Astrocyte (in vitro differentiated cells and primary cell): Measurements from ENCODE around the gene UBQLN4. TPM values are rescaled to one million over a fixed set of nuclear protein-coding genes. Genes with fewer than 3 reads are reported as not detected.
A peak's percentile ranks its signal among the peaks of the same experiment; 100 is the strongest.

ENCODE experiments used
- DNase-seq: peaks from one replicate; pipeline ENCODE4 v3.0.0-alpha.2; 2010; ENCODE audit warnings: low read depth
- FAIRE-seq: peaks from 2 replicates; lab custom pipeline; 2011; peaks lifted over from hg19 to GRCh38; lab: Jason Lieb, UNC
- H2AFZ ChIP-seq: 2 replicates; pipeline ENCODE4 v1.6.0; 2012; ENCODE audit warnings: low read depth, low read length, inconsistent platforms
- H3K27ac ChIP-seq: 2 replicates; pipeline ENCODE4 v1.5.1; 2011; ENCODE audit warnings: low read depth, low read length, inconsistent platforms
- H3K27me3 ChIP-seq: 2 replicates; pipeline ENCODE4 v1.6.0; 2011; ENCODE audit warnings: low read length, inconsistent platforms; ENCODE audit not compliant: insufficient read depth
- H3K36me3 ChIP-seq: 2 replicates; pipeline ENCODE4 v1.5.1; 2011; ENCODE audit warnings: low read length, inconsistent platforms; ENCODE audit not compliant: insufficient read depth
- H3K4me1 ChIP-seq: 2 replicates; pipeline ENCODE4 v1.5.1; 2011; ENCODE audit warnings: low read length, inconsistent platforms; ENCODE audit not compliant: insufficient read depth
- H3K4me2 ChIP-seq: 2 replicates; pipeline ENCODE4 v1.6.0; 2012; ENCODE audit warnings: low read length, inconsistent platforms
- H3K4me3 ChIP-seq: 2 replicates; pipeline ENCODE4 v1.5.1; 2011; ENCODE audit warnings: low read depth, mild to moderate bottlenecking, low read length, inconsistent platforms; ENCODE audit not compliant: insufficient read depth
- H3K79me2 ChIP-seq: 2 replicates; pipeline ENCODE4 v1.6.0; 2012; ENCODE audit warnings: mild to moderate bottlenecking, low read length, inconsistent platforms; ENCODE audit not compliant: insufficient read depth
- H3K9ac ChIP-seq: 2 replicates; pipeline ENCODE4 v1.6.0; 2012; ENCODE audit warnings: mild to moderate bottlenecking, low read length, inconsistent platforms
- H3K9me3 ChIP-seq: 2 replicates; pipeline ENCODE4 v1.5.1; 2012; ENCODE audit warnings: low read depth, mild to moderate bottlenecking, low read length, inconsistent platforms; ENCODE audit not compliant: insufficient read depth
- H4K20me1 ChIP-seq: 2 replicates; pipeline ENCODE4 v1.6.0; 2012; ENCODE audit warnings: low read length, inconsistent platforms; ENCODE audit not compliant: insufficient read depth
- H3K27ac Mint-ChIP-seq: one replicate; pipeline ENCODE4 v1.8.0; 2021; ENCODE audit warnings: mild to moderate bottlenecking, mixed read lengths; ENCODE audit not compliant: unreplicated experiment
- H3K27me3 Mint-ChIP-seq: one replicate; pipeline ENCODE4 v1.8.0; 2021; ENCODE audit warnings: low read depth, mixed read lengths; ENCODE audit not compliant: unreplicated experiment
- H3K36me3 Mint-ChIP-seq: one replicate; pipeline ENCODE4 v1.8.0; 2021; ENCODE audit warnings: low read depth, mixed read lengths; ENCODE audit not compliant: unreplicated experiment
- H3K4me1 Mint-ChIP-seq: one replicate; pipeline ENCODE4 v1.8.0; 2021; ENCODE audit warnings: low read depth, mixed read lengths; ENCODE audit not compliant: unreplicated experiment
- H3K4me3 Mint-ChIP-seq: one replicate; pipeline ENCODE4 v1.8.0; 2021; ENCODE audit warnings: mild to moderate bottlenecking, moderate library complexity, mixed read lengths; ENCODE audit not compliant: unreplicated experiment
- H3K9me3 Mint-ChIP-seq: one replicate; pipeline ENCODE4 v1.8.0; 2021; ENCODE audit warnings: mild to moderate bottlenecking, mixed read lengths; ENCODE audit not compliant: unreplicated experiment
- EZH2 ChIP-seq: IDR thresholded peaks from 2 replicates; pipeline ENCODE4 v1.6.1; 2012; ENCODE audit warnings: mild to moderate bottlenecking, low read length, inconsistent platforms; ENCODE audit not compliant: insufficient read depth
- total RNA-seq: library from RNA; stranded (reverse); gene quantifications from 2 replicates; pipeline ENCODE4 v1.2.1, GENCODE V29; 2021
- TF ChIP-seq, protein P1 (sequence below): IDR thresholded peaks from 2 replicates; pipeline ENCODE4 v1.5.1; 2011; ENCODE audit warnings: low read depth, mild to moderate bottlenecking, inconsistent platforms, low read length, moderate library complexity; ENCODE audit not compliant: insufficient read depth

Gene UBQLN4
- total RNA-seq, 1 donor from 2014 or later: 40.0 TPM

DNA sequence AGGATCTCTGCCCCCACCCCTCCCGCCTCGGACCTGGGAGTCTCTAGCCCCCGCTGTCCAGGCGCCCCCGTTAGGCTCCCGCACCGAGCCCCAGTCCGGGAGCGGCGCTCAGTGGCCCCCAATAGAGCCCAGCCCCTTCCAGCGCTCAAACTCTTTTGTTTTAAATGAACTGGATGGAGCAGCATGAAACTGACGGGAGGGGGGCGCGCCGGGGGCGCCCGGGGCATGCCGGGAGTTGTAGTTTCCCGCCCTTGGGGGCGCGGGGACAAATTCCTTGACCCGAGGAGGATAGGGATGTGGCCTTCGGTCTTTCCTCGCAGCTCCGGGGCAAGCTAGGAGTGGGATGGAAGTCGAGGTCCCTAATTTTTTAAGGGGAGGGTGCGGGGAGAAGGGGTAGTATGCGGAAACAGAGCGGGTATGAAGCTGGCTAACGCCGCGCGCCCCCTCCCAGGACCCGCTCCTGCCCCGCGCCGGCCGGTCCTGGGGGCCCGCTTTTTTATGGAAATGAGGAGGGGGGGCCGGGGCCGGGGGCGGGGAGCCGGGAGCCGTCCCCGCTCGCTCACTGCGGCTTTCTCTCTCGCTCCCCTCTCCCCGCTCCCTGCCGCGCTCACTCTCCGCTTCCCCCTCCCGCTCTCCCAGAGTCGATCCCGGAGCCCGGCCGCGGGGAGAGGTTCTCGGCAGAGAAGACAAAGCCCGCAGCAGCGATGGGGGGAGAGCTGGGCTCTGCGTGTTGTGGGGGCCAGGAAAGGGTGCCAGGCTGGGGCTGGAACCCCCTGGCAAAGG, 28.9 kb upstream of the UBQLN4 start, which contains the start of gene MEX3A:
MEX3A (minus strand) TSS at position 157 of the 783 bp plus-strand sequence. CDS start 467 bp downstream, outside the sequence.
- Mint-ChIP-seq H3K4me3 (peak within 1 kb of the TSS; percentile 97), H3K9me3 (no peaks in the 10 kb centered on the region), H3K4me1 (peaks cover 49% of the 10 kb centered on the region), H3K27ac (peak within 1 kb of the TSS; percentile 83), H3K36me3 (peaks cover 13% of the 10 kb centered on the region), H3K27me3 (no peaks in the 10 kb centered on the region)
- Histone ChIP-seq H3K79me2 (peaks cover 74% of the 10 kb centered on the region), H2AFZ (peak within 1 kb of the TSS; percentile 81), H3K36me3 (peaks cover 2% of the 10 kb centered on the region), H3K4me1 (peaks cover 33% of the 10 kb centered on the region), H3K27me3 (no peaks in the 10 kb centered on the region), H3K4me2 (peak within 1 kb of the TSS; percentile 94), H3K27ac (peak within 1 kb of the TSS; percentile 61), H4K20me1 (peaks cover 65% of the 10 kb centered on the region), H3K9me3 (no peaks in the 10 kb centered on the region), H3K9ac (peak within 1 kb of the TSS; percentile 94), H3K4me3 (peak within 1 kb of the TSS; percentile 91)
- TF ChIP-seq, protein P1, sequence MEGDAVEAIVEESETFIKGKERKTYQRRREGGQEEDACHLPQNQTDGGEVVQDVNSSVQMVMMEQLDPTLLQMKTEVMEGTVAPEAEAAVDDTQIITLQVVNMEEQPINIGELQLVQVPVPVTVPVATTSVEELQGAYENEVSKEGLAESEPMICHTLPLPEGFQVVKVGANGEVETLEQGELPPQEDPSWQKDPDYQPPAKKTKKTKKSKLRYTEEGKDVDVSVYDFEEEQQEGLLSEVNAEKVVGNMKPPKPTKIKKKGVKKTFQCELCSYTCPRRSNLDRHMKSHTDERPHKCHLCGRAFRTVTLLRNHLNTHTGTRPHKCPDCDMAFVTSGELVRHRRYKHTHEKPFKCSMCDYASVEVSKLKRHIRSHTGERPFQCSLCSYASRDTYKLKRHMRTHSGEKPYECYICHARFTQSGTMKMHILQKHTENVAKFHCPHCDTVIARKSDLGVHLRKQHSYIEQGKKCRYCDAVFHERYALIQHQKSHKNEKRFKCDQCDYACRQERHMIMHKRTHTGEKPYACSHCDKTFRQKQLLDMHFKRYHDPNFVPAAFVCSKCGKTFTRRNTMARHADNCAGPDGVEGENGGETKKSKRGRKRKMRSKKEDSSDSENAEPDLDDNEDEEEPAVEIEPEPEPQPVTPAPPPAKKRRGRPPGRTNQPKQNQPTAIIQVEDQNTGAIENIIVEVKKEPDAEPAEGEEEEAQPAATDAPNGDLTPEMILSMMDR: no peak
- TF ChIP-seq EZH2: no peak
- DNase-seq (peak; percentile 53), FAIRE-seq (no peak)

- peaks cover 16% of the 10 kb centered on the region for H3K36me3 Mint-ChIP-seq
- no peak for DNase-seq
- H3K27me3 Mint-ChIP-seq: no peaks in the 10 kb centered on the region
- Histone ChIP-seq H2AFZ (no peak overlapping the region), H3K79me2 (peaks cover 80% of the 10 kb centered on the region), H3K4me1 (peaks cover 38% of the 10 kb centered on the region), H3K9ac (peak overlapping the region; percentile 94), H3K27ac (peak overlapping the region; percentile 61), H3K4me3 (peak overlapping the region; percentile 71), H3K4me2 (peak overlapping the region; percentile 94), H4K20me1 (peaks cover 71% of the 10 kb centered on the region), H3K9me3 (no peaks in the 10 kb centered on the region), H3K36me3 (peaks cover 2% of the 10 kb centered on the region), H3K27me3 (no peaks in the 10 kb centered on the region)
- TF ChIP-seq, protein P1: no peak
- no peak for TF ChIP-seq EZH2
- H3K27ac Mint-ChIP-seq: no peak overlapping the region
- no peaks in the 10 kb centered on the region for H3K9me3 Mint-ChIP-seq
- H3K4me1 Mint-ChIP-seq: peaks cover 43% of the 10 kb centered on the region
- FAIRE-seq: no peak
- peak overlapping the region; percentile 86 for H3K4me3 Mint-ChIP-seq
These were observed 28.3 kb upstream of the UBQLN4 start for GRCh38 chr1:156081917-156082308.
